NCI-H446 (cell line): ENCODE data around the gene GSTA5.
"Not testable (repeated sequence)": the region's sequence is repeated elsewhere in the genome, so short reads cannot be mapped to it uniquely, and the experiment has no call there.

Experiments used
- DNase-seq, 2 experiments: peaks; one replicate each; lab custom pipeline; 2025; lab: John Stamatoyannopoulos, UW

Gene GSTA5

DNA sequence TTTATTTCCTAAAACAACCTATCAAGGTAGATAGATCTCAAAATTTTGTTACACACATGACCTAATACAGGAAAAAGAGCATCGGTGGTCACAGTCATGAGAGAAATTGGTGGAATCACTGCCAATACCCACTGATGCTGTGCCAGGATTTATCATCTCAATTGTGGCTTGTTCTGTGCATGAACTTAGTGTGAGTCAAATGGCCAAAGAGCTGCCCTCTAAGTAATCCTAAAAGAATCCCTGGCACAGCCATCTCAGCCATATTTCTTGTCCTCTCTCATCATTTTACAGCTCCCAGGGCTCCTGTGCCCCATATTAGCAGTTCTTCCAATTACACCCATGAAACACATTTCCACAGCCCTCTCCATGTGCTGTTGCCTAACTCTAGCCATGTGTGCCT, 6.1 kb downstream of the GSTA5 start:
- no peak for DNase-seq

DNA sequence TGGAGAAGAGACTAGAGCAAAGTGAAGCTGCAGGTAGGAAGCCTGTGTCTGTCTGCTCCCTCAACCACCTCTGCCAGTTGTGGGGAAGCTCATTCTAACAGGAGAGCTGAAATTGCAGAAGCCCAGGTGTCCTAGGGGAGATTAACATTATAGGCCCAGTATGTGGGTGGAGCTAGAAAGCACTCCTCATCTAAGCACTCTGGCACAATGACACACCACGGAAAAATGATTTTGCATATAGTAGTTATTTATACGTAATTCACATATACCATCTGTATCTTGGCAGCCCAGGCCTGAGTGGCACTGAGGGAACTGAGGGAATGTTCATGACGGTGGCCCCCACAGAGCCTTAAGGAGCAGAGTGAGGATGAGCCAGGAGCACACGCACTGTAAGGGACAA, 9.7 kb downstream of the GSTA5 start:
- not testable (repeated sequence) for DNase-seq

DNA sequence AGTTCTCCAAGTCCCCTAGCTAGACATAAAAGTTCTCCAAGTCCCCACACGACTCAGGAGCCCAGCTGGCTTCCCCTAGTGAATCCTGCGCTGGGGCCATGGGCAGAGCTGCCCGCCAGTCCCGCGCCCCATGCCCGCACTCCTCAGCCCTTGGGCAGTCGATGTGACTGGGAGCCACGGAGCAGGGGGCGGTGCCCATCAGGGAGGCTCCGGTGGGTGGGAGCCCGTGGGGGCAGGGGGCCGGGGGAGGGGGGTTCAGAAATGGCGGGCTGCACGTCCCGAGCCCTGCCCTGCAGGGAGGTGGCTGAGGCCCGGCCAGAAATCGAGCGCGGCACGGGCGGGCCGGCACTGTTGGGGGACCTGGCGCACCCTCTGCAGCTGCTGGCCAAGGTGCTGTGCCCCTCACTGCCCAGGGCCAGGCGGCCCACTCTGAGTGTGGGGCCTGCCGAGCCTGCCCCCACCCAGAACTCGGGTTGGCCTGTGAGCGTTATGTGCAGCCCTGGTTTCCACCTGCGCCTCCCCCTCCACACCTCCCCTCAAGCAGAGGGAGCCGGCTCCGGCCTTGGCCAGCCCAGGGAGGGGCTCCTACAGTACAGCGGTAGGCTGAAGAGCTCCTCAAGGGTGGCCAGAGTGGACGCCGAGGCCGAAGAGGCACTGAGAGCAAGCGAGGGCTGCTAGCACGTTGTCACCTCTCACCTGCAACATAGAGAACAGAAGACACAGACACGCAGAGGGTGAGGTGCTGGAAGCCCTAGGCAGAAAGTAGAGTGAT, 11.4 kb downstream of the GSTA5 start:
- DNase-seq: no peak

DNA sequence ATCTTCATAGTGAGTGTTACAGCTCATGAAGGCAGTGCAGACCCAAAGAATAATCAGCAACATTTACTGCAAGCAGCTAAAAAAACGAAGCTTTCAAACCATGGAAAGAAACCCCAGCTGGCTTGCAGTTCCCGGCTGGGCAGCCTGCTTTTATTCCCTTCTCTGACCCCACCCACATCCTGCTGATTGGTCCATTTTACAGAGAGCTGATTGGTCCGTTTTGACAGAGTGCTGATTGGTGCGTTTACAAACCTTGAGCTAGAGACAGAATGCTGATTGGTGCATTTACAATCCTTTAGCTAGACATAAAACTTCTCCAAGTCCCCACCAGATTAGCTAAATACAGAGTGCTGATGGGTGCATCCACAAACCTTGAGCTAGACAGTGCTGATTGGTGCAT, 12.0 kb downstream of the GSTA5 start:
- not testable (repeated sequence) for DNase-seq

DNA sequence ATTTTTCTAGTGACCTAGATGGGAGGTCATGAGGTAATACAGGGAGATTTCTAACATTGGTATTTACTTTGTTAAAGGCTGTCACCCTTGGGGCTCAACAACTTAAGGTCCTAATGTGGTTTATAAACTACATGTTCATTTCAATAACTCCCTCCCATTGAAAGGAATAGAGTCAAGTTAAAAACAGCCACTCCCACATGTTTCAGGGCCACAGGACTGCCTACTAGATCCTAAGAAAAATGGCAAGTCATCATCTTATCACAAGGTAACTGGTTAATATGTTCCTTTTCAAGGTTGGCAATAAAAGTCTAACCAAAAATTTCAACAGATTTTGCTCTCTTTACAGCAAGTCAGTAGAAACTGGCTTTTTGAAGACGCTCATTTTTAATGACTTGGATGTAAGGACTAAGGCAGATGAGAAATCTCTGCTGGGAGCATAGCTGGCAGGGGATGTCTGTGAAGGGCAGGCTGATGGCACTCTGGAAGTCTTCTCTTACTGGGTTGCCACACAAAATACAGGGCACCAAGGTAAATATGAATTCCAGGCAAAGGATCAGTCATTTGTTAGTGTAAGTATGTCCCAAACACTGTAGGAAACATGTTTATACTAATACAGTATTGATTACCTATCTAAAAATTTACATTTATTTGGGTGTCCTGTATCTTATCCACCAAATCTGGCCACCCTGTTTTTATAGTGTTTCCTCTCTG, 13.4 kb downstream of the GSTA5 start:
- DNase-seq: not testable (repeated sequence)

DNA sequence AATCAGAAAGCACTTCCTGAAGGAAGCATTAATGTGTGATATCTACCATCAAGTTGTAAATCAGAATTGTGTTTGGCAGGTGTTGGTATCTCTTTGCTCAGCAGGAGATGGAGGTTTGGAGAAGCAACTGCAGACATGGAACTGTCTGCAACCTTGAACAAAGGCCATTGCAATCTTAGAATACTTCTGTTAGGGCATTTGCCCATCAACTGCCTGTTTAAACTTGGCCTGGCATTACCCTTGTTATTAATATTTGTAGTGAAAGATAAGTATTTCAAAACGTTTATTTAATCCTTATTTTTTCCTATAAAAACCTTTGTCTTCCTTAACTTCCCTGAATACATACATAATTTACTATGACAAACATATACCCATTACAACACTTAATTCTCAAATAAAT, 14.1 kb downstream of the GSTA5 start:
- no peak for DNase-seq

DNA sequence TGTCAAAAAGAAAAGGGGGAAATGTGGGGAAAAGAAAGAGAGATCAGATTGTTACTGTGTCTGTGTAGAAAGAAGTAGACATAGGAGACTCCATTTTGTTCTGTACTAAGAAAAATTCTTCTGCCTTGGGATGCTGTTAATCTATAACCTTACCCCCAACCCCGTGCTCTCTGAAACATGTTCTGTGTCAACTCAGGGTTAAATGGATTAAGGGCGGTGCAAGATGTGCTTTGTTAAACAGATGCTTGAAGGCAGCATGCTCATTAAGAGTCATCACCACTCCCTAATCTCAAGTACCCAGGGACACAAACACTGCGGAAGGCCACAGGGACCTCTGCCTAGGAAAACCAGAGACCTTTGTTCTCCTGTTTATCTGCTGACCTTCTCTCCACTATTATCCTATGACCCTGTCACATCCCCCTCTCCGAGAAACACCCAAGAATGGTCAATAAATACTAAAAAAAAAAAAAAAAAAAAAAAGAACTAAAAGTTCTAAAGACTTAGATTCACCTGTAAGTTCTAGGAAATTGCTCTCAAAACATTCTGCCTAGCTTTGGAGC, 14.6 kb downstream of the GSTA5 start:
- DNase-seq: not testable (repeated sequence)

DNA sequence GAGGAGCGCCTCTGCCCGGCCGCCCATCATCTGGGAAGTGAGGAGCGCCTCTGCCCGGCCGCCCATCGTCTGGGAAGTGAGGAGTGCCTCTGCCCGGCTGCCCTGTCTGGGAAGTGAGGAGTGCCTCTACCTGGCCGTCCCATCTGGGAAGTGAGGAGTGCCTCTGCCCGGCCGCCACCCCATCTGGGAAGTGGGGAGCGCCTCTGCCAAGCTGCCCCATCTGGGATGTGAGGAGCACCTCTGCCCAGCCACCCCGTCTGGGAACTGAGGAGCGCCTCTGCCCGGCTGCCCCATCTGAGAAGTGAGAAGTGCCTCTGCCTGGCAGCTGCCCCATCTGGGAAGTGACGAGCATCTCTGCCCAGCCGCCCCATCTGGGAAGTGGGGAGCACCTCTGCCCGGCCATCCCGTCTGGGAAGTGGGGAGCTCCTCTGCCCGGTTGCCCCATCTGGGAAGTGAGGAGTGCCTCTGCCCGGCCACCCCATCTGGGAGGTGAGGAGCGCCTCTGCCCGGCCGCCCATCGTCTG, 15.3 kb downstream of the GSTA5 start:
- DNase-seq: not testable (repeated sequence)

DNA sequence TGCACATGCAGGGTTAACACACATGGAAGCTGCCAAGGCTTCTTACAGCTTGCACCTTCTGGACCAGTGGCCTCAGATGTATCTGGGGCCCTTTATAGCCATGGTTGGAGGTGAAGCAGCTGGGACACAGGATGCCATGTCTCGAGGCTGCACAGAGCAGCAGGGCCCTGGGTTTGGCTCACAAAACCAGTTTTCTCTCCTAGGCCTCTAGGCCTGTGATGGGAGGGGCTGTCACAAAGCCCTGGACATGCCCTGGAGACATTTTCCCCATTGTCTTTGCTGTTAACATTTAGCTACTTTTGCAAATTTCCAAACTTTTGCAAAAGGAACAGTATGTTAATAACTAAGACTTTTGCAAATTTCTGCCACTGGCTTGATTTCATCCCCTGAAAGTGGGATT, 18.8 kb downstream of the GSTA5 start:
- DNase-seq: no peak

DNA sequence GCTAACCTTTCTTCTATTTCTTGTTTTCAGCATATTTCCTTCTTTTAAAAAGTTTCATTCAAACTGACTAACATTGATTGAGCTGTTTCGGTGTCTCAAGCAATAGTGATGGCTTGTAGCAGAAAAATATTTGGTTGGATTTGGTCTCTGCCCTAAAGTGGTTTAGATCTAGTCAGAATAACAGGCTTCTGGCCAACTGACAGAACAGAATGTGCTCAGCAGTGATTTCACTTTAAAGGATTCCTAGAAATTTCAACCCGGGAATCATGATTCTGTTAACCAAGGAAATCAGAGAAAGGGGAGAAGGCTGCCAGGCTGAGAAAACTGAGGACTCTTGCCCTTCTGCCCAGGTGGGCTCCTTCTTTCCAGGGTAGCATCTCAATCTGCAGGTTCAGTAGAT, 20.4 kb downstream of the GSTA5 start:
- no peak for DNase-seq

DNA sequence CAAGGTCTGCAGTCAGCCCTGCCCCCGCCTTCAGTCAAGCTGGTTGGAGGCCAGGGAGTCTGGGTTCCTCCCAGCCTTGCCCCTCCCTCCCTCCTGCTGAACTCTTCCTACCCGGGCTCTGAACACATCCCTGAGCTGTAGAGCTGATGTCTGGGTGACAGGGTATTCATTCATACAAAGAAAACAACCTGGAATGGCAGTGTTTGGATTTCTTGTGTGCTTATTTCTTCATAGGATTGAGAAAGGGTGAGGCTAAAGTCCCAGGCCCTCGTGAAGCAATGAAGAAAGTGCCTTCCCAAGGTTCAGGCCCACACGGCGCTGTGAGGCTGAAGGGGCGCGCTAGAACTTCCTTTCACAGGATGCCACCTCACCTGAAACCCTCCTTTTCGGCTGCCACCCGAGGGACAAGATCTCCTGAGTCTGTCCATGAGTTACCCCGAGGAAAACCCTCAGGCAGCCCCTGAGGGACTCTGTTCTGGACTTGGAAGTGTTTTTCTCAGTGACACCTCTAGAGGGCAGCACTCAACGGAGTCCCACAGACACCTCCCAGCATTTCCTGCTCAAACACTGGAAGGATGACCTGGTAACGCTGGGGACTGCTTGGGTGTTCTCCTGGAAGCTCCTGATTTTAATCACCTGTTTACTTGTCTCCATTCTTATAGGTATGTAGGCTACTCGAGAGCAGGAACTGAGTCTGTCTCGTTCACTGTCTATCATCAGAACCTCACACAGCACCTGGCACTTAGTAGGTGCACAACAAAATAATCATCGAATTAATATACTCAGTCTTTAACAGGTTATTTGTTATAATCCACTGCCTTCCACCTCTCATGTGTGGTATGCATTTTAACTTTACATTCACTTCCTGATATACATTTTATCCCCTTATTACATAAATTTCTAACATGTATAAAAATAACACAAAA, 25.2 kb downstream of the GSTA5 start:
- peak; percentile 20 to 67 for DNase-seq

DNA sequence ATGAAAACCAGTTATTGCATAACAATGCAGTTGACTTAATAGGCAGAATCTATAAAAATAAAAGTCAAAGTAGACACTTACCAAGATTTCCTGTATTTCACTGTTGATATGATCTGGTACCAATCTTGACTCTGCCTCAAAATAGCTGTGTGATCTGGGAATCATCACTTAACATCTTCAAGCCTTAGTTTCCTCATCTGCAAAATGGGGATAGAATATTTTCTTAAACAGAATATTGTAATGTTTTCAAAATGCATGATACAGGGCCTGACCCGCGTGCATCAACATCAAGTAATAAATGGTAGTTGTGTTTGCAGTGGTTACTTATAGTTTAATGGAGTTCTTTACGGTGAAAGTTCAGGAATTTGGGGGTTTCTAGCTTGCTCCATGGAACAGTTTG, 26.1 kb downstream of the GSTA5 start:
- DNase-seq: not testable (repeated sequence)

DNA sequence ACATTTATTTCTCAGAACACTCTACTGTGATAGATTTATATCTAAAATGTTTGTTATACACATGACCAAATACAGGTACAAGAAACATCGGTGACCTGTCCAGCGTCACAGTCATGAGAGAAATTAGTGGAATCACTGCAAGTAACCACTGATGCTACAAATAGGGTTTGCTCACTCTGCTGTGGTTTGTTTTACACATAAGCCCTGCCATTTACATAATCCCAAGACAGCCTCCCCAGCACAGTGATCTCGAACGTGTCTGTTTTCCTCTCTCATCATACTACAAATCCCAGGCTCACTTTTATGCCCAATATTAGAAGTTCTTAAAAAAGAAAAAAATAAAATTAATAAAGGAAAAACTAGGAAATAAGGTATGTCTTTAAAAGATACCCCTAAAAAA, 30.8 kb downstream of the GSTA5 start:
- not testable (repeated sequence) for DNase-seq

DNA sequence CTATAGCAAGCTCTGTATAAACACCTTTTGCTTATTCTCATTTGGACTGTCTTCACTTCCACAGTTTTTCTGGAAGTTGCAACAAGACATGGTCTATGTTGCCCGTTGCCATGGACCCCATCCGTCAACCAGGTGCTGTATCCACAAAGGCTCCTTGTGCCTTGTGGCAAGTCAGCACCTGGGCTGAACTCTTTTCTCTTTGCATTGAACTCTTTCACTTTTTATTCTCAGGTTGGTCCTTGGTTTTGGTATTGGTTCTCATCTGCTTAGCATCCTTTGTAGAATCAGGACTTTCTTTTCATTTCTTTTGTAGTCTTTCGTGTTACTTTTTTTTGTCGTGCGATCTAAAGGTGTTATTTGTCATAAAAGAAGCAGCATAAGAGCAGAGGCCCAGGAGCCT, 32.0 kb downstream of the GSTA5 start:
- no peak for DNase-seq

DNA sequence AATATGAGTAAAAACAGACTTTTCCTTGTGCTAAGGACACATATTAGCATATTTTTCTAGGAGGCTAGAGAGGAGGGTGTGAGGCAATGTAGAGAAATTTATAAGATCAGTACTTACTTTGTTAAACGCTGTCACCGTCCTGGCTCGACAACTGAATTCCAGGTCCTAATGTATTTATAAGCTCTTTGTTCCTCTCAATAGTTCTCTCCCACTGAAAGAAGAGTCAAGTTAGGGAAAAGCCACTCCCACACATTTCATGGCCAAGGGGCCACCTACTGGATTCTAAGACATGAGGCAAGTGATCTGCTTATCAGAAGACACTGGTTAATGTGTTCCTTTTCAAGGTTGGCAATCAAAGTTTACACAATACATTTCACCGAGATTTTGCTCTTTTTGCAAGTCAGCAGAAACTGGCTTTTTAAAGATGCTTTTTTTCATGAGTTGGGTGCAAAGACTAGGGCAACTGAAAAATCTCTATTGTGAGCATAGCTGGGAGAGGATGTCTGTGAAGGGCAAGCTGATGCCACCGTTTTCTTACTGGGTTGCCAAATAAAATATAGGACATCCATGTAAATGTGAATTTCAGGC, 36.9 kb downstream of the GSTA5 start, which contains the start of gene GSTA1:
Gene GSTA1 (minus strand): TSS at position 149 of the 588 bp plus-strand sequence. CDS start 4,549 bp downstream, outside the sequence.
- not testable (repeated sequence) for DNase-seq

DNA sequence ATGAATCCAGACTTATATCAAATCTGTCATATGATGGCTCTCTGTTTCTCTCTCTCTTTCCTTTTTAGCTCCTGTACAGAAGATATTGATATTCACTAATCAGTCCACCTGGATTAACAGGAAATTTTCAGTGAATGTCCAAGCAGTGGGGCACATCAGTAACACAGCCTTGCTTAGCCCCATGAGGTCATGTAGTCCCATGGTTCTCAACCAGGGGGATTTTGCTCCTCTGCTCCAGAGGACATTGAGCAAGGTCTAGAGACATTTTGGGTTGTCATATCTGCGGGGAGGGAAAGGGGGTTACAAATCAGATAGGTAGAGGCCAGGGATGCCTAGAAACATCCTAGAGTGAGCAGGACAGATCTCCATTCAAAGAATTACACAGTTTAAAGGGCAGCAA, 37.8 kb downstream of the GSTA5 start:
- DNase-seq: no peak

DNA sequence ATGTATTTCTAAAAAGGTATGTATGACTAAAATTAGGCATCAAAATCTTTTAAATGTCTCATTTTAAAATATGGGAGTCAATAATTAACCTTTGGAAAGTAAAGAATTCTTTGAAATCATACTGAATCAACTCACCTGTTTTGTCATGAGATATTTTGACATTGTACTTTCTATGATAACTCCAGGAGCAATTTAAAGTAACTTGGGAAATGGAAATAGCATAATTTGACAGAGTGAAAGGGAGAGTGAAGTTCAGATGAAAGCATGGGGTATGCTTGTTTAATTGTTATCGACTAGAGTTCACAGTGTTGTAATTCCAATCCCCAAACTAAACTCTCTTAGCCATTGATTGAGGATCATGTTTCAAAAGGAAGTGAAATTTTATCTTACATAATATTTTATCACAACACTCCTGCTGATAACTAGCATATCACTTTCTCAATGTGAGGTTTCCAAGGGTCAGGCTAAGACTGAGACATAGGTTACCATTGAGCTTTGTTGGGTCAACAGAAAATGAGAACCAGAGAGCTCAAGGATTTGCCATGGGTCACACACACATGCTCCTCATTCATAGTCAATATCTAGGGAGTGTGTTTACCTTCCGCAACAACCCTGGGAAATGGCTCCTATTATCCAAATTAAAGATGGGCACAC, 39.3 kb downstream of the GSTA5 start:
- no peak for DNase-seq

DNA sequence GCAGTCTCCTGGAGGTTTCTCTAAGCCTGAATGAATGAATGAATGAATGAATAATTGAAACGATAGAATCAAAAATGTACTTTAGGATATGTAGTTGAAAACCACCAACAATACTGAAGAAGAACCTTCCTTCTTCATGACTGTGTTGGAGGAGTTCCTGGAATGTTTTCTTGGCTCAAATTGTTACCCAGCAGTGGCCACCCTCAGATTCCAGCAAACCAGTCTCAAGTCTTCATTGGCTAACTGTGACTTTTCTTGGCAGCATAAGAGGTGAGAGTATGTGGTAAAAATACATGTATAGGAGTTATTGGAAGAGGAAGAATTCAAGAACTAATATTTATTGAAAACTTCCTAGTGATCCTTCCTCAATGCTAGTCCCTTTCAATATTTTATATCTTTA, 41.3 kb downstream of the GSTA5 start:
- not testable (repeated sequence) for DNase-seq

DNA sequence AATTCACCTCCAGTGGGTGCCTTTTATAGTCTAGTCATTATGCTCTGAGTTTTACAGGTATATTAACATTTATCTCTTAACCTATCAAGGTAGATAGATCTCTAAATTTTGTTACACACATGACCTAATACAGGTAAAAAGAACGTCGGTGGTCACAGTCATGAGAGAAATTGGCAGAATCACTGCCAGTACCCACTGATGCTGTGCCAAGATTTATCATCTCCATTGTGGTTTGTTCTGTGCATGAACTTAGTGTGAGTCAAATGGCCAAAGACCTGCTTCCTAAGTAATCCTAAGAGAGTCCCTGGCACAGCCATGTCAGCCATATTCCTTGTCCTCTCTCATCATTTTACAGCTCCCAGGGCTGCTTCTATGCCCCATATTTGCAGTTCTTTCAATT, 46.2 kb downstream of the GSTA5 start:
- DNase-seq: not testable (repeated sequence)

DNA sequence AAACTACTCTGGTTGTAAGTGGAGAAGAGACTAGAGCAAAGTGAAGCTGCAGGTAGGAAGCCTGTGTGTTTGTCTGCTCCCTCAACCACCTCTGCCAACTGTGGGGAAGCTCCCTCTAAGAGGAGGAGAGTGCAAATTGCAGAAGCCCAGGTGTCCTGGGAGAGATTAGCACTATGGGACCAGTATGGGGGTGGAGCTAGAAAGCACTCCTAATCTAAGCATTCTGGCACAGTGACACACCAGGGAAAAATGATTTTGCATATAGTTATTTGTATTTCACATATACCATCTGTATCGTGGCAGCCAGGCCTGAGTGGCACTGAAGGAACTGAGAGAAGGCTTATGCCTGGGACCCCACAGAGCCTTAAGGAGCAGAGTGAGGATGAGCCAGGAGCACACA, 49.8 kb downstream of the GSTA5 start:
- no peak for DNase-seq

DNA sequence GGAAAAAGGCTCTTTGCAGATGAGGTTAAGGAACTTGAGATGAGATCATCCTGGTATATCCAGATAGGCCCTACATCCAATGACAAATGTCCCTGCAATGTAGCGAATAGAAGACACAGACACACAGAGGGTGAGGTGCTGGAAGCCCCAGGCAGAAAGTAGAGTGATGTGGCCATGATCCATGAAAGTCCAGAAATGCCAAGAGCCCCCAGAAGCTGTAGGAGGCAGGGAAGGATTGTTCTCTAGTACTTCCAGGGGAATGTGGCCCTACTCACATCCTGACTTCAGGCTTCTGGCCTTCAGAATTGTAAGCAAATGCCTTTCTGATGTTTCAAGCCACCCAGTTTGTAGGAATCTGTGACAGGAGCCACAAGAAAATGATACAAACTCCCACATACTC, 51.0 kb downstream of the GSTA5 start:
- not testable (repeated sequence) for DNase-seq
